ENCODE data around the gene RETSAT.
A peak's percentile ranks its signal among the peaks of the same experiment; 100 is the strongest.
"Not testable (repeated sequence)": the region's sequence is repeated elsewhere in the genome, so short reads cannot be mapped to it uniquely, and the experiment has no call there.

RETSAT gene

GRCh38 chr2:85329701-85330100 lies 24.6 kb downstream of the RETSAT start:
- not testable (repeated sequence) for DNase-seq

GRCh38 chr2:85329181-85329651 lies 25.1 kb downstream of the RETSAT start:
- no peak for DNase-seq

- peak; percentile 87 to 91 for DNase-seq
Observed at GRCh38 chr2:85327822-85328617, 26.3 kb downstream of the RETSAT start, which contains the start of gene TGOLN2. TSS of gene TGOLN2 (minus strand) at chr2:85327989. CDS start at chr2:85327962, 27 bp downstream.

- peak; percentile 41 to 49 for DNase-seq
Observed at GRCh38 chr2:85327160-85327821, 27.0 kb downstream of the RETSAT start.

GRCh38 chr2:85326406-85327159 lies 27.7 kb downstream of the RETSAT start:
- DNase-seq, result peak; percentile 26 to 27

GRCh38 chr2:85325466-85325811 lies 28.9 kb downstream of the RETSAT start:
- no peak for DNase-seq

- DNase-seq, result no peak
Observed at GRCh38 chr2:85324639-85325465, 29.5 kb downstream of the RETSAT start.

- DNase-seq, result not testable (repeated sequence)
Observed at GRCh38 chr2:85323988-85324367, 30.4 kb downstream of the RETSAT start.

- no peak for DNase-seq
Observed at GRCh38 chr2:85323351-85323987, 30.9 kb downstream of the RETSAT start.

GRCh38 chr2:85319796-85320195 lies 34.5 kb downstream of the RETSAT start:
- no peak for DNase-seq

GRCh38 chr2:85318222-85319074 lies 35.9 kb downstream of the RETSAT start:
- DNase-seq, result peak in 1 of 2 donors; percentile 37

GRCh38 chr2:85315921-85316320 lies 38.4 kb downstream of the RETSAT start:
- DNase-seq, result not testable (repeated sequence)

- DNase-seq, result no peak
Observed at GRCh38 chr2:85314884-85315242, 39.5 kb downstream of the RETSAT start.

- DNase-seq, result no peak
Observed at GRCh38 chr2:85312404-85312803, 41.9 kb downstream of the RETSAT start.

- DNase-seq, result no peak
Observed at GRCh38 chr2:85310330-85310729, 44.0 kb downstream of the RETSAT start.

GRCh38 chr2:85309699-85310321 lies 44.5 kb downstream of the RETSAT start:
- DNase-seq, result no peak

GRCh38 chr2:85308896-85309555 lies 45.3 kb downstream of the RETSAT start:
- no peak for DNase-seq

- no peak for DNase-seq
Observed at GRCh38 chr2:85308201-85308600, 46.1 kb downstream of the RETSAT start.

- no peak for DNase-seq
Observed at GRCh38 chr2:85307527-85307897, 46.8 kb downstream of the RETSAT start.
